ENCODE data around the gene TIMP2. TPM values are rescaled to one million over a fixed set of nuclear protein-coding genes. Genes with fewer than 3 reads are reported as not detected.

TIMP2 gene
- total and polyA plus RNA-seq, 2 donors (not counting 3 experiments of a cell fraction or from before 2014, with no cell fraction given): 138 to 318 TPM

- intact Hi-C loops (cut with micrococcal nuclease): no loop called here
- TF ChIP-seq MAX (IDR thresholded peaks at IDR 0.05; ENCODE audit: insufficient read depth, insufficient read length): no peak
- no peak for TF ChIP-seq MYC (IDR thresholded peaks at IDR 0.05; ENCODE audit: low read depth, low read length)
- TF ChIP-seq EZH2 (IDR thresholded peaks at IDR 0.05; ENCODE audit: borderline replicate concordance, low read depth, low read length, severe bottlenecking): no peak
- no peak for TF ChIP-seq FOS (IDR thresholded peaks at IDR 0.05; ENCODE audit: borderline replicate concordance, insufficient read depth, low read length)
- no peak for TF ChIP-seq CTCF (IDR thresholded peaks at IDR 0.05; ENCODE audit: extremely low read depth in 1 of 2, insufficient read depth in 1 of 2, low read depth in 1 of 2, low read length in 2 of 2)
- TF ChIP-seq JUN (IDR thresholded peaks at IDR 0.05; ENCODE audit: borderline replicate concordance, insufficient read depth, insufficient read length, low read depth): no peak
- no peak for TF ChIP-seq GATA2 (IDR thresholded peaks at IDR 0.05; ENCODE audit: insufficient read depth, insufficient read length, low read depth, low read length)
- TF ChIP-seq POLR2A (IDR thresholded peaks at IDR 0.05; ENCODE audit: low read depth, low read length): no peak
- no peak for TF ChIP-seq POLR2AphosphoS5 (IDR thresholded peaks at IDR 0.05; ENCODE audit: insufficient read depth, low read depth, low read length)
- Histone ChIP-seq H3K36me3 (ENCODE audit: control insufficient read depth in 2 of 2, extremely low read depth in 1 of 2, insufficient read depth in 2 of 2, low read length in 2 of 2) (peaks cover 26 to 35% of the 10 kb centered on the region in 2 experiments), H3K4me3 (replicated peaks in 1 of 3; ENCODE audit: insufficient read depth in 1 of 3, low read depth in 1 of 3, low read length in 3 of 3) (no peak overlapping the region), H4K20me1 (replicated peaks; ENCODE audit: control insufficient read depth, extremely low read depth, insufficient read depth, low read length) (no peaks in the 10 kb centered on the region), H3K27me3 (ENCODE audit: control insufficient read depth in 2 of 2, insufficient read depth in 2 of 2, low read length in 2 of 2) (no peaks in the 10 kb centered on the region), H3K79me2 (ENCODE audit: control insufficient read depth, insufficient read depth, low read length) (no peaks in the 10 kb centered on the region), H3K9ac (replicated peaks; ENCODE audit: extremely low read depth, insufficient read depth, low read length) (no peak overlapping the region), H3K9me1 (replicated peaks; ENCODE audit: control insufficient read depth, extremely low read depth, insufficient read depth, low read length) (no peaks in the 10 kb centered on the region), H2AFZ (ENCODE audit: low read depth, low read length) (no peak overlapping the region), H3K4me2 (ENCODE audit: insufficient read depth, low read length) (no peak overlapping the region), H3K27ac (ENCODE audit: insufficient read depth, low read depth, low read length) (no peak overlapping the region), H3K4me1 (ENCODE audit: control insufficient read depth, extremely low read depth, insufficient read depth, low read length) (peaks cover 19% of the 10 kb centered on the region), H3K9me3 (replicated peaks; ENCODE audit: control insufficient read depth, insufficient read depth, low read length) (no peaks in the 10 kb centered on the region)
- DNase-seq (ENCODE audit: low read depth, low spot score) (no peak), FAIRE-seq (no peak)
- CTCF ChIA-PET: interaction anchor here (1.2 kb wide), 1 partner anchor 16 kb away, joined by 3 read pairs; no protein-coding TSS in a partner anchor
- dilution Hi-C loops (cut with MboI; ENCODE audit: extremely low pct_ligation_motif_present, low sequenced_read_pairs): no loop called here
- POLR2A ChIA-PET: no interaction called here
- BruUV-seq (replicated peaks): no TSS peak
Measured at GRCh38 chr17:78815696-78816095, 109.5 kb downstream of the TIMP2 start.
